H1 (cell line): ENCODE data around the gene WIPF3. TPM values are rescaled to one million over a fixed set of nuclear protein-coding genes. Genes with fewer than 3 reads are reported as not detected.
A peak's percentile ranks its signal among the peaks of the same experiment; 100 is the strongest.

Experiments used
- CBX8 ChIP-seq: fragments of 300-800, 300-1000 bp; sonication (generic); IDR thresholded peaks from 2 replicates; pipeline ENCODE4 v1.7.1; 2016; ENCODE audit warnings: low read depth, low read length, borderline replicate concordance
- CHD1 ChIP-seq: IDR thresholded peaks from 2 replicates; pipeline ENCODE4 v1.6.1; 2012; ENCODE audit warnings: low read depth, low read length, improper control_type of control experiment
- EZH2 ChIP-seq: fragments of 200-600 bp; sonication (generic); IDR thresholded peaks from 2 replicates; pipeline ENCODE4 v1.7.1; 2012; ENCODE audit warnings: low read depth, mild to moderate bottlenecking, moderate library complexity, low read length, inconsistent platforms; ENCODE audit not compliant: severe bottlenecking
- GABPA ChIP-seq: IDR thresholded peaks from 2 replicates; pipeline ENCODE4 v1.6.1; 2011; ENCODE audit warnings: mild to moderate bottlenecking, low read length, moderate library complexity, borderline replicate concordance; ENCODE audit not compliant: insufficient read depth
- HDAC2 ChIP-seq, 2 experiments: fragments of 300-600 bp in 1 of 2; sonication (generic) in 1 of 2; IDR thresholded peaks; 2 replicates each; pipeline ENCODE4 v1.6.1; 2011 to 2012; ENCODE audit warnings: low read depth in 2 of 2, low read length in 2 of 2, mild to moderate bottlenecking in 2 of 2, moderate library complexity in 2 of 2, borderline replicate concordance in 1 of 2, inconsistent platforms in 1 of 2
- POLR2A ChIP-seq, 2 experiments: IDR thresholded peaks; 1 replicate in 1 of 2; 2 replicates in 1 of 2; pipeline ENCODE4 v1.6.1; 2011; ENCODE audit warnings: low read depth in 2 of 2, low read length in 2 of 2, mild to moderate bottlenecking in 2 of 2; ENCODE audit errors: control extremely low read depth in 1 of 2
- POLR2AphosphoS5 ChIP-seq: IDR thresholded peaks from 2 replicates; pipeline ENCODE4 v1.6.1; 2011; ENCODE audit warnings: low read depth, low read length
- RXRA ChIP-seq: IDR thresholded peaks from 2 replicates; pipeline ENCODE4 v1.6.1; 2011; ENCODE audit warnings: low read depth, mild to moderate bottlenecking, low read length, moderate library complexity; ENCODE audit not compliant: insufficient read depth
- SAP30 ChIP-seq: fragments of 300-600 bp; sonication (generic); IDR thresholded peaks from 2 replicates; pipeline ENCODE4 v1.7.1; 2012; ENCODE audit warnings: low read length, moderate library complexity, mild to moderate bottlenecking, inconsistent platforms; ENCODE audit not compliant: insufficient read depth, insufficient replicate concordance
- SIN3A ChIP-seq, 2 experiments: IDR thresholded peaks in 1 of 2; conservative IDR thresholded peaks in 1 of 2; 2 replicates each; pipeline ENCODE4 v1.6.1; 2011 to 2012; ENCODE audit warnings: low read length in 2 of 2, improper control_type of control experiment in 1 of 2, low read depth in 1 of 2, mild to moderate bottlenecking in 1 of 2
- YY1 ChIP-seq: IDR thresholded peaks from 2 replicates; pipeline ENCODE4 v1.6.1; 2011; ENCODE audit warnings: low read depth, mild to moderate bottlenecking, low read length
- polyA plus RNA-seq, 7 experiments: library from polyadenylated mRNA; depleted of rRNA in 3 of 7; stranded (reverse) in 5 of 7; unstranded in 2 of 7; fragments of >200 nt in 5 of 7; fragments of 200-250 nt in 2 of 7; gene quantifications; 1 replicate in 5 of 7; 2 replicates in 1 of 7; 4 replicates in 1 of 7; pipeline versions ENCODE4 v1.2.1 to v1.2.3, GENCODE V29; 2011 to 2013; ENCODE audit warnings: missing spikeins in 2 of 7, mixed read lengths in 2 of 7
- total RNA-seq: library from RNA; stranded (reverse); fragmentation: NEBNext Ultra II Directional; extraction: Animal tissue kit (Norgen Biotek cat#: 25700); gene quantifications from 2 replicates; pipeline ENCODE4 v1.2.1, GENCODE V29; 2021
- TF ChIP-seq, protein P1 (sequence below): IDR thresholded peaks from 2 replicates; pipeline ENCODE4 v1.6.1; 2012; ENCODE audit warnings: inconsistent platforms
- TF ChIP-seq, protein P2 (sequence below), 3 experiments: IDR thresholded peaks; 1 replicate in 2 of 3; 2 replicates in 1 of 3; pipeline versions ENCODE4 v1.5.1 to v1.6.1; 2011; ENCODE audit warnings: low read length in 3 of 3, mild to moderate bottlenecking in 3 of 3, inconsistent platforms in 2 of 3, low read depth in 1 of 3, moderate library complexity in 1 of 3; ENCODE audit not compliant: insufficient read depth in 1 of 3; ENCODE audit errors: control extremely low read depth in 1 of 3
- TF ChIP-seq, protein P3 (sequence below): IDR thresholded peaks from 2 replicates; pipeline ENCODE4 v1.6.1; 2011; ENCODE audit warnings: low read length, improper control_type of control experiment

WIPF3 gene
- total and polyA plus RNA-seq, 2 of the 8 experiments (the other 6 are each of a cell fraction or from before 2014, with no cell fraction given), result 5.0 to 12.1 TPM

DNA sequence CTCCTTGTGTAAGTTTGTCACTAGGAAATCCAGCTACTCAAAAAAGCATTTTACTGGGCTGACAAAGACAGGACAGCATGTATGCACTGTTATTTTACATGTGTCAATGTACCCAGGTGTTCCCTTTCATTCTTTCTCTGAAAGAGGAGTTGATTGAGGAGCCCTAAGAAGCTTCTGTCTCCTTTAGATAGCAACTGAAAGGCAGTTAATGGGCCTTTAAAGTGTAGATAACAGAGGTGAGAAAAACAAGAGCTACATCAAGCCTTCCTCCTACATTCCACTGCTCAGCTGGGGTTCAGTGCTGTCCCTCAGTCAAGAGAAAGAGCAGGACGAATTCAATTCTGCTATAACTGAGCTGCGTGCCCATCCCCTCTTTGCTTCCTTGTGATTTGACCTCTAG is 12.8 kb upstream of the WIPF3 start (continued):
- TF ChIP-seq CBX8 (no peak), POLR2A (IDR thresholded peaks at IDR 0.05; ENCODE audit: control extremely low read depth in 1 of 2, low read depth in 2 of 2, low read length in 2 of 2) (no peak), GABPA (no peak), CHD1 (no peak), SIN3A (conservative IDR thresholded peaks at IDR 0.05 in 1 of 2, IDR thresholded peaks at IDR 0.05 in 1 of 2; ENCODE audit: low read depth in 1 of 2, low read length in 2 of 2) (peak; percentile 46 to 91; a peak in 3 of 4 replicates), HDAC2 (IDR thresholded peaks at IDR 0.05; ENCODE audit: borderline replicate concordance in 1 of 2, low read depth in 2 of 2, low read length in 2 of 2) (0 out of 4 replicates have a peak, but pooled peaks of 1 of the 2 experiments have one; percentile 55), SAP30 (no peak), POLR2AphosphoS5 (no peak), YY1 (no peak), EZH2 (no peak), RXRA (no peak)
- TF ChIP-seq, protein P1, sequence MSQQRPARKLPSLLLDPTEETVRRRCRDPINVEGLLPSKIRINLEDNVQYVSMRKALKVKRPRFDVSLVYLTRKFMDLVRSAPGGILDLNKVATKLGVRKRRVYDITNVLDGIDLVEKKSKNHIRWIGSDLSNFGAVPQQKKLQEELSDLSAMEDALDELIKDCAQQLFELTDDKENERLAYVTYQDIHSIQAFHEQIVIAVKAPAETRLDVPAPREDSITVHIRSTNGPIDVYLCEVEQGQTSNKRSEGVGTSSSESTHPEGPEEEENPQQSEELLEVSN, result no peak
- TF ChIP-seq, protein P2, sequence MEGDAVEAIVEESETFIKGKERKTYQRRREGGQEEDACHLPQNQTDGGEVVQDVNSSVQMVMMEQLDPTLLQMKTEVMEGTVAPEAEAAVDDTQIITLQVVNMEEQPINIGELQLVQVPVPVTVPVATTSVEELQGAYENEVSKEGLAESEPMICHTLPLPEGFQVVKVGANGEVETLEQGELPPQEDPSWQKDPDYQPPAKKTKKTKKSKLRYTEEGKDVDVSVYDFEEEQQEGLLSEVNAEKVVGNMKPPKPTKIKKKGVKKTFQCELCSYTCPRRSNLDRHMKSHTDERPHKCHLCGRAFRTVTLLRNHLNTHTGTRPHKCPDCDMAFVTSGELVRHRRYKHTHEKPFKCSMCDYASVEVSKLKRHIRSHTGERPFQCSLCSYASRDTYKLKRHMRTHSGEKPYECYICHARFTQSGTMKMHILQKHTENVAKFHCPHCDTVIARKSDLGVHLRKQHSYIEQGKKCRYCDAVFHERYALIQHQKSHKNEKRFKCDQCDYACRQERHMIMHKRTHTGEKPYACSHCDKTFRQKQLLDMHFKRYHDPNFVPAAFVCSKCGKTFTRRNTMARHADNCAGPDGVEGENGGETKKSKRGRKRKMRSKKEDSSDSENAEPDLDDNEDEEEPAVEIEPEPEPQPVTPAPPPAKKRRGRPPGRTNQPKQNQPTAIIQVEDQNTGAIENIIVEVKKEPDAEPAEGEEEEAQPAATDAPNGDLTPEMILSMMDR (IDR thresholded peaks at IDR 0.05; ENCODE audit: control extremely low read depth in 1 of 3, insufficient read depth in 1 of 3, low read depth in 1 of 3, low read length in 3 of 3), result no peak
- TF ChIP-seq, protein P3, sequence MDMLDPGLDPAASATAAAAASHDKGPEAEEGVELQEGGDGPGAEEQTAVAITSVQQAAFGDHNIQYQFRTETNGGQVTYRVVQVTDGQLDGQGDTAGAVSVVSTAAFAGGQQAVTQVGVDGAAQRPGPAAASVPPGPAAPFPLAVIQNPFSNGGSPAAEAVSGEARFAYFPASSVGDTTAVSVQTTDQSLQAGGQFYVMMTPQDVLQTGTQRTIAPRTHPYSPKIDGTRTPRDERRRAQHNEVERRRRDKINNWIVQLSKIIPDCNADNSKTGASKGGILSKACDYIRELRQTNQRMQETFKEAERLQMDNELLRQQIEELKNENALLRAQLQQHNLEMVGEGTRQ, result no peak
